HG02763 (cell line): Measurements from ENCODE around the gene NEO1.
"Not testable (repeated sequence)": the region's sequence is repeated elsewhere in the genome, so short reads cannot be mapped to it uniquely, and the experiment has no call there.

Experiments
- ATAC-seq: cut with Tn5 transposase; IDR thresholded peaks from one replicate; pipeline ENCODE4 v1.9.1; 2021; ENCODE audit warnings: mild to moderate bottlenecking, moderate library complexity; ENCODE audit not compliant: unreplicated experiment

Gene NEO1

GRCh38 chr15:73296609-73297353 is 244.5 kb downstream of the NEO1 start:
- ATAC-seq, result no peak

- no peak for ATAC-seq
These were observed 246.4 kb downstream of the NEO1 start for GRCh38 chr15:73298522-73299245.

GRCh38 chr15:73300286-73300685 is 248.0 kb downstream of the NEO1 start:
- not testable (repeated sequence) for ATAC-seq

GRCh38 chr15:73303636-73304035 is 251.4 kb downstream of the NEO1 start:
- no peak for ATAC-seq

- ATAC-seq, result no peak
These were observed 253.3 kb downstream of the NEO1 start for GRCh38 chr15:73305331-73306211.

DNA sequence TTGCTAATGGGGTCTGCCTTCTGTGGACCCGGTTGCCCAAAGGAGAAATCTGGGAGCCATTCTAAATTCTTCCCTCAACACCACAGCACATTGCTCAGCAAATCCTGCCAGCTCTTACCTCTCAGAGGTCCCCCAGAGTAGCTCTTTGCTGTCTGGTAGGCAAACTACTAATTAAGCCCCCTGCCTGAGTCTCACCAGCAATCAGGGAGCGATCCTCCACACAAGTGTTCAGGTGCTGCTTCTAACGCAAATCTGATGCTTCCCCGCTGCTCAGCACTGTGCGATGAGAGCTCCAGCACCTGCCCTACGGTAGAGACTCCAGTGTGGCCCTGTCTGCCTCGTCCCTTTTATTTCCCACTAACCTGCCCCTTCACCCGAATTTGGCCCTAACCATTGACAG is 256.0 kb downstream of the NEO1 start:
- no peak for ATAC-seq

- no peak for ATAC-seq
These were observed 261.6 kb downstream of the NEO1 start for GRCh38 chr15:73313861-73314260.

DNA sequence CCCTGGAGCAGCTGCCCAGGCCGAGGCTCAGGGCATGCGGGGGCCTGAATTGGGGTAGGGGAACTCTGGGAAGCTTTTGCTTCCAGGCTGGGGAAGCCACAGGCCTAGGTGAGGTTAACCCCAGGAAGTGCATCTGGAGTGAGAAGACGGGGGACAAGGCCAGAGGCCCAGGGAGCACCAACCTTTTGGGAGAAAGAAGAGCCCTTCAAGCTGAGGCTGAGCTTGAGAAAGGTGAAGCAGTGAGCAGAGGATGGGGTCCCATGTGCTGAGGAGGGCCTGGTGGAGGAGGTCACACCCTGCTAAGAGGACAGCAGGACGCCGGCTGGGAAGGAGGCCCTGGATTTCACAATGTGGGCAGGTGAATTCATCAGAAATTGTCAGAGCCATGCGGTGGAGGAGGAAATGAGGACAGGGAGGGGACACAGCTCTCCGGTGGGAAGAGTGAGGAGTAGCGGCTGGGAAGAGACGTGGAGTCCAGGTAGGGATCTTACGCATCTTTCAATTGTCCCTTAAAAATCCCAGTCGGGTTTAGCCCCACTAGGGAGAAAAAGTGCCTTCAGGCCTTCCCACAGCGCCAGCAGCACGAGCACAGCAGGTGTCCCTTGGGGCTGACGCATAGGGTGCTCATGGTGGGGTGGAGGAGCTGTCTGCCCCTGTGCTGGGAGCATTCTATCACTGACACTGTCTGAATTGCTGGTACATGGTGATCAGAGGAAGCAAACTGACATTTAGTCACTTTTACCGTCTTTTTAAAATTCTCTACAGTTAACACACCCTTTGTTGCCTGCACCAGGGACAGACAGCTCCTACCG is 265.6 kb downstream of the NEO1 start:
- ATAC-seq, result no peak

DNA sequence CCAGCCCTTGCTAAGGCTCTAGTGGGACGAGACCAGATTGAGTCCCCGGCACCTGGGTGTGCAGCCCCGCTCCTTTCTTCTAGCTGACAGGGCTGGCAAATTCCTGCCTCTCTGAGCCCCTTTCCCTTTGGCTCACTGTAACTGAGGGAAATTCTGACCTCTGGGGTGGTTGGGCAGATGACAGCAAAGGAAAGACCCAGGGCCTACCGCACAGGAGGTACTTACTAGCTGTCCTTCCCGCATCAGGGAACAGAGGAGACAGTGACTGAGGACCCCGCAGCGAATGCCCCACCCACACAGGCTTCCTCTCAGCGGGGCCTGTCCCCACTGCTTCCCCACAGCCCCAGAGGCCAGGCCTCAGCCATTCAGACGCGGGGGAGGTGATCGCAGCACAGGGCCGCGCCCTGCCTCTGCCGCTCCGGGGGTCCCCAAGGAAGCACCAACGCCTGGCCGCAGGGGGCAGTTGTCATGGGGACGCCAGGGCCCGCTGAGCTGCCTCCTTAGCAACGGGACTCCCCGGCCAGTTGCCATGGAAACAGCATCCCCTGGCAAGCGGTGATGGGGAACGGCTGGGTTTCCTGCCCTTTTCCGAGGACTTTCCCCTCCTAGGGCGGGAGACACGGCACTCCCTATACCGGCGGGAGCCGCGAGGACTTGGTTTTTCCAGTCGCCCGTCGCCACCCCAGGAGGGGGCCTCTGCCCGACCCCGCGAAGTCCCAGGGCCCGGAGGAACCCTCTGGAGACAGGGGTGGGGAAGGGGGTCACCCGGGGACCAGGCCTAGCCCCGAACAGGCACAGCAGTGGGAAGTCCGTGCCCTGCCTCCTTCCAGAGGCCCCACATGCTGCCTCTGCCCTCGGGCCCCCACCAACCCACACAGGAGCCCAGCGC is 266.4 kb downstream of the NEO1 start:
- no peak for ATAC-seq

GRCh38 chr15:73319460-73320245 is 267.4 kb downstream of the NEO1 start:
- ATAC-seq, result no peak

DNA sequence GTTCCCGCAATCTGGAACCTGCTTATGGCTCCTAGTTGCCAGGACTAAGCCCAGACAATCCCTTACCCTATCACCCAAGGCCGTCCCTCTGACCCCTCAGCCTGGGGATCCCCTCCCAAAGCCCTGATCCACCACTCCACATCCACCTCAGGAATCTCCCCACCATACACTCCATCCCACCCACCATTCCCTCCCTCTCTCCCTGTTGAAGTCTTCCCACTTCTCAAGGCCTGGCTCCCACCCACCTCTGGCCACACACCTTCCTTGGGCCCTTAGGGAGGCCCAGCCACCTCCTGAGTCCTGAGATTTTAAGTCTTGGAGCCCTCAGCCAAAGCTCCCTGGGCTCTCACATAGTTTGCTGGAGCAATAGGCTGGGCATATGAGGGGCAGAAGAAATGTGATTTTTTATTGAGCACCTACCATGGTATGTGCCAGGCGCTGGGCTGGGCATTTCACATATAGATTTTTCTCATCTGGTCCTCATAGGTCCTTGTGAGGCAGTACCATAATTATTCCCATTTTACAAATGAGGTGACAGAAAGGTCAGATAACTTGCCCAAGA is 268.4 kb downstream of the NEO1 start:
- ATAC-seq, result no peak

GRCh38 chr15:73321496-73322450 is 269.5 kb downstream of the NEO1 start:
- ATAC-seq, result no peak

GRCh38 chr15:73322665-73323373 is 270.6 kb downstream of the NEO1 start:
- no peak for ATAC-seq

- no peak for ATAC-seq
These were observed 271.2 kb downstream of the NEO1 start for GRCh38 chr15:73323374-73323955.

DNA sequence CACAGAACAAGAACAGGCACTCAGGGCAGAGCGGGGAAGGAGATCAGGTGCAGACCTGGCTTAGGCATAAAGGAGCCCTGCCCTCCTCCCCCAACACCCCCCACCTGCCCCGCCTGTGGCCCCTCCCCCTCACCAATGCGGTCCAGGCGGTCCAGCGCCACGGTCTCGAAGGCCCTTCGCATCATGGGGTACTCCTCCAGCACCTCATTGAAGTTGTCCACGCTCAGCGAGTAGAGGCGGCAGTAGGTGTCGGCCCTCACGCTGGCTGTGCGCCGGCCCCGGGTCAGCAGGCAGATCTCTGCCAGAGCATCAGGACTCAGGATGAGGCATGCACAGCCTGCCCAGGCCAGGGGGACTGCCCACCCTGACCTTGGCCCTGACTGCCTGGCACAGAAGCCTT is 271.7 kb downstream of the NEO1 start:
- ATAC-seq, result no peak

GRCh38 chr15:73324496-73325170 is 272.4 kb downstream of the NEO1 start:
- ATAC-seq, result no peak
